HG03064 (cell line): Measurements from ENCODE around the gene COQ3.
A peak's percentile ranks its signal among the peaks of the same experiment; 100 is the strongest.

Experiments
- ATAC-seq: cut with Tn5 transposase; IDR thresholded peaks from one replicate; pipeline ENCODE4 v1.9.1; 2021; ENCODE audit warnings: low read depth; ENCODE audit not compliant: unreplicated experiment

The COQ3 gene

GRCh38 chr6:99393698-99394531, at the start of gene COQ3:
COQ3 (minus strand) TSS chr6:99394195; CDS start chr6:99394179, 16 bp downstream.
- peak; percentile 80 for ATAC-seq

GRCh38 chr6:99434702-99435530, 40.9 kb upstream of the COQ3 start:
- ATAC-seq = peak; percentile 83

- ATAC-seq = no peak
Observed at GRCh38 chr6:99432877-99433276, 38.9 kb upstream of the COQ3 start.

GRCh38 chr6:99431901-99432300, 37.9 kb upstream of the COQ3 start:
- no peak for ATAC-seq

GRCh38 chr6:99427988-99428387, 34.0 kb upstream of the COQ3 start:
- no peak for ATAC-seq

- no peak for ATAC-seq
Observed at GRCh38 chr6:99426451-99426757, 32.4 kb upstream of the COQ3 start.

GRCh38 chr6:99425647-99426450, 31.9 kb upstream of the COQ3 start:
- peak; percentile 46 for ATAC-seq

GRCh38 chr6:99424761-99425646, 31.0 kb upstream of the COQ3 start, which contains the start of gene PNISR:
PNISR (minus strand) TSS chr6:99425308; CDS start chr6:99414659, 10,649 bp downstream.
- ATAC-seq = peak; percentile 89

- no peak for ATAC-seq
Observed at GRCh38 chr6:99424022-99424421, 30.0 kb upstream of the COQ3 start.

GRCh38 chr6:99422912-99423311, 28.9 kb upstream of the COQ3 start:
- no peak for ATAC-seq

- peak; percentile 74 for ATAC-seq
Observed at GRCh38 chr6:99416892-99417767, 23.1 kb upstream of the COQ3 start.

- no peak for ATAC-seq
Observed at GRCh38 chr6:99416226-99416625, 22.2 kb upstream of the COQ3 start.

- no peak for ATAC-seq
Observed at GRCh38 chr6:99415446-99415845, 21.5 kb upstream of the COQ3 start.

- ATAC-seq = no peak
Observed at GRCh38 chr6:99412065-99412464, 18.1 kb upstream of the COQ3 start.

- no peak for ATAC-seq
Observed at GRCh38 chr6:99409672-99410071, 15.7 kb upstream of the COQ3 start.

- no peak for ATAC-seq
Observed at GRCh38 chr6:99407076-99407475, 13.1 kb upstream of the COQ3 start.

- ATAC-seq = no peak
Observed at GRCh38 chr6:99402448-99402847, 8.5 kb upstream of the COQ3 start.

- ATAC-seq = no peak
Observed at GRCh38 chr6:99397287-99397686, 3.3 kb upstream of the COQ3 start.

GRCh38 chr6:99393366-99393697, 663 bp downstream of the COQ3 start:
- peak; percentile 28 for ATAC-seq
